GM12891 (cell line): ENCODE data around the gene TMEM38A.

Experiments used
- PAX5 ChIP-seq: IDR thresholded peaks from 2 replicates; pipeline ENCODE4 v1.6.1; 2011; ENCODE audit warnings: low read length, moderate library complexity, mild to moderate bottlenecking; ENCODE audit not compliant: insufficient read depth, severe bottlenecking
- POLR2A ChIP-seq: IDR thresholded peaks from 2 replicates; pipeline ENCODE4 v1.6.1; 2011; ENCODE audit warnings: low read depth, low read length, control low read depth
- POLR2AphosphoS5 ChIP-seq: IDR thresholded peaks from 2 replicates; pipeline ENCODE4 v1.6.1; 2011; ENCODE audit warnings: low read depth, low read length, control low read depth
- SPI1 ChIP-seq: IDR thresholded peaks from 2 replicates; pipeline ENCODE4 v1.6.1; 2011; ENCODE audit warnings: low read depth, low read length, control low read depth

DNA sequence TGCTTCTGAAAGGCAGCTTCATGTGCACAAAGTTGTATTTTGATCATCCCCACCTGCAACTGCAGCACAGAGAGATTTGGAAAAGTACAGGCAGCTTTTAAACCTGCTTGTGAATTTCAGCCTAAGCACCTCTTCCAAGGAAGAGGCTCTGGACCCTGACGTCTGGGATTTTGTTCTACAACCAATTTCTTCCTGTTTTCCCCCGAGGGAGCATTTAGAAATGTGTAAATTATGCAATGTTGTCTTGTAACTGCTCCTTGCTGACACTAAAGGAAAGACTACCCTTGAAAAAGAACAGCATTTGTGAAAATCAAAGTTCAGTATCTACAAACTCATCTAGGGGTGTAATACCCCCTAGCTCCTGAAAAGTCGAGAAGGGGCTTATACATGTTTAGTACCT lies 48.3 kb upstream of the TMEM38A start:
- TF ChIP-seq POLR2A (no peak), POLR2AphosphoS5 (no peak), SPI1 (no peak), PAX5 (no peak)
